Raji (cell line): ENCODE results near the gene CTSZ.

Experiments used
- POLR2A ChIP-seq: IDR thresholded peaks from 2 replicates; pipeline ENCODE4 v1.6.1; 2011; ENCODE audit warnings: low read depth, low read length, control low read depth; ENCODE audit not compliant: insufficient read depth

Gene CTSZ

GRCh38 chr20:59006864-59007664 lies at the start of gene CTSZ:
Gene CTSZ, minus strand, starts transcription at chr20:59007254. Its CDS starts 126 bp downstream, at chr20:59007128.
- TF ChIP-seq POLR2A, result peak; percentile 68

- TF ChIP-seq POLR2A, result no peak
Measured at GRCh38 chr20:59055302-59055701, 48.2 kb upstream of the CTSZ start.

- TF ChIP-seq POLR2A, result no peak
Measured at GRCh38 chr20:59051666-59052185, 44.7 kb upstream of the CTSZ start.

GRCh38 chr20:59050437-59050836 lies 43.4 kb upstream of the CTSZ start:
- no peak for TF ChIP-seq POLR2A

DNA sequence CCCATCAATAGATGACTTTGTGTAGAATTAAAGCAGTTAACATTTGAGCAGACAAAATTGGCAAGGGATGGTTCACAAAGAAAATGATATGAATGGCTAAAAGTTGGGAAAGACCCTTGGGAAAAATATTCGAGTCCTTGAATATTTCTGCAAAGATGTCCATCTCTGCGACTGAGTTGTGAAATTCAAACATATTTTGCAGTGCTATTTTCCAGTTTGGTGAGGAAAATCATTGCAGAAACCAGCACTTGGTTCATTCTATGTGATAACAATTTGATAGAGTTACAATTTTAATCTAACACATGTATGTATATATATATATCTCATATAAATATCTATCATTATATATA lies 41.6 kb upstream of the CTSZ start:
- TF ChIP-seq POLR2A, result no peak

DNA sequence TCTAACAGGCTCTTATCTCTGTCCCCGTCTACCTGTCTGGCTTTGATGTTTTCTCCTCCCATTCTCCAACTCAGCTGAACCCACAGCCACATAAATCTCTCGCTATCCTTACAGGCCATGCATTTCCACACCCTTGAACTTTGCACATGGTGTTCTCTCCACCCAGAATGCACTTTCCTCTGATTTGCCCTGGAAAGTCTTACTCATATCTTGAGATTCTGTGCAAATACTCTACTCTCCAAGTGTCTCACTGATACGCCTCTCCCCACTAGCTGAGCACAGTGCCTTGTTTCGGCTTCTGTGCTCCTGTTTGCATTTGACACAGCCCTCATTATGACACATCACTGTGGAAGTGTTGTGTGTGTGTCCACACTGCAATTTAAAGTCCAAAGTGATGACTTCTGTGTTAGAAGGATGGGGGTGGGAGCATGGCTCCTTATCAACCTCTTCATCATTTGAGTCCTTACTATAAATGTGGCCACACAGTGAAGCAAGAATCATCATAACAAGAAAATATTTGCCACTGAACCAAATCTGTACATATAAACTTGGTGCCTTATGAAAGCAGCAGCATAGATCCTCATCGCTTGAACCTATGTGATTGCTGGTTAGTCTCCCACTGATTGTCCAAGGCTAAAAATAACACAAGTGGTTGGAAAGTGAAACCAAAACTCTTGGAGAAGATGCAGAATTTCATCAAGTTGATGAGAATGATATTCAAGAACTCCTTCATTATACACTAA lies 41.1 kb upstream of the CTSZ start:
- no peak for TF ChIP-seq POLR2A

GRCh38 chr20:59046862-59047261 lies 39.8 kb upstream of the CTSZ start:
- no peak for TF ChIP-seq POLR2A

DNA sequence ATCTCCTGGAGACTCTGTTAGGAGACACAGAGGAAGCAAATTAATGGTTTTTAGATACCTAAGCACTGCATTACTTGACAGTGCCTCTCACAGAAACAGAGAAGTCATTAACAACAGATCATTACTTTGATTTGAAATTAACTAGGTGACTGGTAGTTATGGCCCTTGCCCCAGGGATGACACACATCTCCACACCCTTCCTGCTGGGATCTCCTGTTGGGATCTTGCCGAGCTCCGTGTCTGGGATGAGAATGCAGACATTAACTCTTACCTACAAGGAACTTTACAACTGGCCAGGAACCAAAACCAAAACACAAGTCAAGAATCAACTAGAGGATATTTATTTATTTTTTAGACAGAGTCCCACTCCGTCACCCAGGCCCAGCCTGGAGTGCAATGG lies 37.7 kb upstream of the CTSZ start:
- no peak for TF ChIP-seq POLR2A

GRCh38 chr20:59044295-59044694 lies 37.2 kb upstream of the CTSZ start:
- no peak for TF ChIP-seq POLR2A

- no peak for TF ChIP-seq POLR2A
Measured at GRCh38 chr20:59043698-59044097, 36.6 kb upstream of the CTSZ start.

DNA sequence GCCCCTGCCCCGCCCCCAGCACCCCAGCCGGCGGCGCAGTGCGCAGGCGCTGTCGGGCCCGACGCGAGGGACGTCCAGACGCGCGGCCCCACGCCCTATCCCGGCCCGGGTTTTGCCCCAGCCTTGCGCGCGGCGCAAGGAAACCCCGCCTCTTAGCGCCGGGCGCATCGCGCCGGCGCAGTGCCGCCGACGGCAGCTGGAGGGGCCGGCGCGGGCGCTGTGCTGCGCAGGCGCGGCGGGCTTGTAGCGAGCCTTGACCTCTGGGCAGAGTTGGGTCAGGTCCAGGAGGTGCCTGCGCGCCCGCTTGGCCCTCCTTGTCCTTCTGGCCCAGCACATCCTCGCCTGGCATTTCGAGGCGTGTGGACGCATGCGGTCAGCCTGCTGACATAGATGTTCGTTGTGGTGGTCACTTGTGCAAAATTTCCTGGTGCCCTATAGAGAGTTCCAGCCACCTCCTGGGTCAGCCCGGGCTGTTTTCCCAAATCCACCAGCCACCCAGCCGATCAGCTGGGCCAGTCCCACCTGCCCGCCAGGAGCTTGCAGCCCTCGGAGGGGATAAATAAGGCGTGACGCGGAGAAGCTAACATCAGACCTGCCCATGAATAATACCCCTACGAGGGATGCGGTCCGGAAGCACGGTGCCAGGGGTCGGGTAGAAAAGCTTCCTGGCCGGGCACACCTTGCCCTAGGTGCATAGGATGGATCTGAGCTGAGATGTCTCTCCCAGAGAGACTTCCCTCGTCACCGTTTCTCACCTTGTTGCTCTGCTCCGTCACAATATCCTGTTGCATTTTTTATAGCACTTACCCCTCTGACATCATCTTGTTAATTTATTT lies 36.0 kb upstream of the CTSZ start:
- peak; percentile 96 for TF ChIP-seq POLR2A

DNA sequence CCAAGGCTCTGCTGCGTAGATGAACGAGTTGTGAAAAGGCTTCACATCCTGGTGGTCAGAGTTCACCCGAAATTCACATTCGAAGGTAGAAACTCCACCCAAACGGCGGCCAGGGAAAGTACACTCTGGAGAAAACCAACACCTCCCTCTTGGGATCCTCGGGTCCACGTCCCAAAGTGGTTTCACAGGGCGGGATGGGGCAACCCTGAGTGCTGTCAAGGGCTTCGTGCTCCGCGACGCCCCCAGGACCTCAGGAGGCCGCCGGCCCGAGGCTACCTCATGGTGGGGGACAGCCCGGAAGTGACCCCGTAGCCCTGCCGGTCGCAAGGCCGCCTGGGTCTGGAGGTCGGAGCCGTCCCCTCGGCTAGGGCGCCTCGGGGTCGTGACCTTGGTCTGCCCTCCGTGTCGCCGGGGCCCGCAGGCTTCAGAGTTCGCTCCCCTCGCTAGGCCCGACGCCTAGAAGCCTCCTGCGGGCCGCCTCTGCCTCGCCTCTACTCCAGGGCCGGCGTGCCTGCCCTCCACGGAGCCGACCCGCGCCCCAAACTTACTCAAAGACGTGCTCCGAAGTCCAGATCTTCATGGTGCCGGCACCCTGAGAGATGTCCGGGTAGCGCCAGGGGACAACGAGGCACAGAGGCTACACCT lies 35.2 kb upstream of the CTSZ start, which contains the start of gene PRELID3B:
TSS of gene PRELID3B (minus strand) at position 636 of the 645 bp plus-strand sequence. CDS start at position 580, 56 bp downstream.
- peak; percentile 68 for TF ChIP-seq POLR2A

DNA sequence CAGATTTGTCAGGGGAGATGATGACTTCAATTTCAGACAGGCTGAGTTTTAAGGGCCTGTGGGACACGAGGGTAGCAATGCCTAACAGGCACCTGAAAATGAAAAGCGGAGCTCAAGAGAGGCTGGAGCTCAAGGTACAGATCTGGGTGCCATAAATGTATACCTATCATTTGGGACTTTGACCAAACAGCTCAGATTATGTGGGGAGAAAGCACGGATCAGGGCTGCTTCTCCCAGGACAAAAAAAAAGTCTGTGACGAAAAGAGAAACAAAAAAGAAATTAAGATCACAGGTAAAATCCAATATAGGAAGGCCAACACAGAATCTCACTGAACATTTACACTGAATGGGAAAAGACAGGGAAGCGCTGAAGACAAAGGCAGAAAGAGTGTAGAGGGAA lies 33.6 kb upstream of the CTSZ start:
- TF ChIP-seq POLR2A, result no peak

GRCh38 chr20:59039233-59039632 lies 32.2 kb upstream of the CTSZ start:
- no peak for TF ChIP-seq POLR2A

GRCh38 chr20:59037386-59037785 lies 30.3 kb upstream of the CTSZ start:
- TF ChIP-seq POLR2A, result no peak

DNA sequence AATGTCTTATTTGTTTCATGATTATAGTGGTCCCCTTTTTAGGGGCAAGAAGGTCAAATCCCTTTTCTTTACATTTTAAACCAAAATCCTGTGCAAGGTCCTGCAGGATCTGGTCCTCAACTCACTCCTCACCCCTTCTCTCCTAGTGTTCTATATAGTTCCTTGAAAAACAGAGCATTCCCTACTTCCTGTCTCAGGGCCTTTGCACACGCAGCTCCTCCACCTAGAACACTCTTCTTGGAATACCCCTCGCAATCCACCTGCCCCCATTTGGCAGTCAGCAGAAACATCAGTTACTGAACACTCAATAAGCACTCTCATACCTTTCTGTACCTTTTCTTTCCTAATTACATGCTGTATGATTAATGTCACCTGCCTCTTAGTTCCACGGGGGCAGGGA lies 28.3 kb upstream of the CTSZ start:
- no peak for TF ChIP-seq POLR2A
